ENCODE results near the gene CAMSAP2. TPM values are rescaled to one million over a fixed set of nuclear protein-coding genes. Genes with fewer than 3 reads are reported as not detected.

CAMSAP2 gene
- polyA plus RNA-seq, 1 of the 3 experiments (the other 2 are of a cell fraction) = 5.5 TPM

DNA sequence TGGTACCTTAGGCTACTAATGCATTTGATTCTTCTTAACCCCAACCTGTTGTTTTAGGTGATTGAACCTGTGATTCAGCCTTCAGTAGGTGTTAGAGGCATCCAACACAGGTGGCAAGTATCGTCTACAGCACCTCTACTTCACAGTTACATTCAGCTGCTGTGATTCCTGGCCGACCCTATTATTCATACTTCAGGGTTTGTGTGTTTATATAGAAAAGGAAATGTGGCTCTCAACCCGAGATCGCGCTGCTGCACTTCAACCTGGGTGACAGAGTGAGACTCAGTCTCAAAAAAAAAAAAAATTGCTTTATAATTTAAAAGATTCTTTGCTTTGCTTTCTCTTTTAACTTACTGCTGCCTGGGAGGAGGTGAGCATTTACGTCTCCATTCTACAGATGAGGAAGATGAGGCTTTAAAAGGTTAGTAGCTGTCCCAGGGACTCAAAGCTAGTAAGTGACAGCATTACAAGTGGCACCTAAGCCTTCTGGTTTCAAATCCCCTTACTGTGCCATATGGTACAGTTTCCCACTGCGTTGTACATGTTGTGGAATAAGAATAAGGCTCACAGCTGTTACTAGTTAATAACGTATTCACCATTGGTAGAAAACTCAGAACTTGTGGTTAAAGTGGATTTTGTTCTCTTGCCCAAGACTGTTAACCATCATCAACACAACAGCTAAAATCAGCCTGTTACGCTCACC lies 124.2 kb downstream of the CAMSAP2 start:
- Histone ChIP-seq H3K79me2 (ENCODE audit: insufficient read depth) (no peaks in the 10 kb centered on the region), H3K9me2 (no peaks in the 10 kb centered on the region), H2AFZ (ENCODE audit: low read depth) (no peak overlapping the region), H3K4me1 (ENCODE audit: control insufficient read depth in 1 of 2, insufficient read depth in 2 of 2, low read depth in 1 of 2, low read length in 1 of 2) (peaks cover 0 to 4% of the 10 kb centered on the region in 2 experiments; a peak in 1 of 4 replicates), H3K9me3 (no peaks in the 10 kb centered on the region), H4K20me1 (ENCODE audit: insufficient read depth) (no peaks in the 10 kb centered on the region), H3K4me3 (ENCODE audit: low read depth in 2 of 2, low read length in 1 of 2) (no peak overlapping the region), H3K27me3 (ENCODE audit: insufficient read depth) (no peaks in the 10 kb centered on the region), H3F3A (replicated peaks; ENCODE audit: insufficient read depth) (peaks cover 19% of the 10 kb centered on the region), H3K4me2 (no peak overlapping the region), H3K36me3 (replicated peaks in 1 of 2; ENCODE audit: control insufficient read depth in 1 of 2, insufficient read depth in 2 of 2, low read length in 1 of 2) (peaks cover 47 to 48% of the 10 kb centered on the region in 2 experiments), H3K9ac (no peak overlapping the region), H3K27ac (ENCODE audit: low read depth in 2 of 2, low read length in 1 of 2) (no peak overlapping the region)
- WGBS (ENCODE audit: low lambda C conversion rate) = 96% methylated on average over 9 of the region's 9 CpGs
- DNase-seq = no peak
- no peak for TF ChIP-seq FOXJ3 (CRISPR knock-in tag; IDR thresholded peaks at IDR 0.05)
- TF ChIP-seq POLR2AphosphoS5 (IDR thresholded peaks at IDR 0.05; ENCODE audit: low read depth, low read length) = no peak
- TF ChIP-seq, protein P1, sequence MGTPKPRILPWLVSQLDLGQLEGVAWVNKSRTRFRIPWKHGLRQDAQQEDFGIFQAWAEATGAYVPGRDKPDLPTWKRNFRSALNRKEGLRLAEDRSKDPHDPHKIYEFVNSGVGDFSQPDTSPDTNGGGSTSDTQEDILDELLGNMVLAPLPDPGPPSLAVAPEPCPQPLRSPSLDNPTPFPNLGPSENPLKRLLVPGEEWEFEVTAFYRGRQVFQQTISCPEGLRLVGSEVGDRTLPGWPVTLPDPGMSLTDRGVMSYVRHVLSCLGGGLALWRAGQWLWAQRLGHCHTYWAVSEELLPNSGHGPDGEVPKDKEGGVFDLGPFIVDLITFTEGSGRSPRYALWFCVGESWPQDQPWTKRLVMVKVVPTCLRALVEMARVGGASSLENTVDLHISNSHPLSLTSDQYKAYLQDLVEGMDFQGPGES (IDR thresholded peaks at IDR 0.05; ENCODE audit: low read depth, low read length) = no peak
- no peak for TF ChIP-seq MXI1 (IDR thresholded peaks at IDR 0.05; ENCODE audit: low read depth, low read length)
- TF ChIP-seq, protein P2, sequence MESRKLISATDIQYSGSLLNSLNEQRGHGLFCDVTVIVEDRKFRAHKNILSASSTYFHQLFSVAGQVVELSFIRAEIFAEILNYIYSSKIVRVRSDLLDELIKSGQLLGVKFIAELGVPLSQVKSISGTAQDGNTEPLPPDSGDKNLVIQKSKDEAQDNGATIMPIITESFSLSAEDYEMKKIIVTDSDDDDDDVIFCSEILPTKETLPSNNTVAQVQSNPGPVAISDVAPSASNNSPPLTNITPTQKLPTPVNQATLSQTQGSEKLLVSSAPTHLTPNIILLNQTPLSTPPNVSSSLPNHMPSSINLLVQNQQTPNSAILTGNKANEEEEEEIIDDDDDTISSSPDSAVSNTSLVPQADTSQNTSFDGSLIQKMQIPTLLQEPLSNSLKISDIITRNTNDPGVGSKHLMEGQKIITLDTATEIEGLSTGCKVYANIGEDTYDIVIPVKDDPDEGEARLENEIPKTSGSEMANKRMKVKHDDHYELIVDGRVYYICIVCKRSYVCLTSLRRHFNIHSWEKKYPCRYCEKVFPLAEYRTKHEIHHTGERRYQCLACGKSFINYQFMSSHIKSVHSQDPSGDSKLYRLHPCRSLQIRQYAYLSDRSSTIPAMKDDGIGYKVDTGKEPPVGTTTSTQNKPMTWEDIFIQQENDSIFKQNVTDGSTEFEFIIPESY (IDR thresholded peaks at IDR 0.05; ENCODE audit: borderline replicate concordance, low read depth) = no peak
- no peak for TF ChIP-seq EZH2phosphoT487 (IDR thresholded peaks at IDR 0.05; ENCODE audit: borderline replicate concordance, low read depth)
- no peak for TF ChIP-seq TEAD4 (IDR thresholded peaks at IDR 0.05; ENCODE audit: borderline replicate concordance, insufficient read depth)
- no peak for TF ChIP-seq TAF1 (IDR thresholded peaks at IDR 0.05; ENCODE audit: borderline replicate concordance, low read depth, low read length)
- no peak for TF ChIP-seq MEF2A (IDR thresholded peaks at IDR 0.05; ENCODE audit: borderline replicate concordance, low read depth)
- no peak for TF ChIP-seq JUND (IDR thresholded peaks at IDR 0.05)
- CTCF ChIA-PET = interaction anchor here (0.6 to 1.1 kb wide), 2 partner anchors 240 to 302 kb away, joined by 3 to 4 read pairs; no protein-coding TSS in a partner anchor
- POLR2A ChIA-PET = no interaction called here

DNA sequence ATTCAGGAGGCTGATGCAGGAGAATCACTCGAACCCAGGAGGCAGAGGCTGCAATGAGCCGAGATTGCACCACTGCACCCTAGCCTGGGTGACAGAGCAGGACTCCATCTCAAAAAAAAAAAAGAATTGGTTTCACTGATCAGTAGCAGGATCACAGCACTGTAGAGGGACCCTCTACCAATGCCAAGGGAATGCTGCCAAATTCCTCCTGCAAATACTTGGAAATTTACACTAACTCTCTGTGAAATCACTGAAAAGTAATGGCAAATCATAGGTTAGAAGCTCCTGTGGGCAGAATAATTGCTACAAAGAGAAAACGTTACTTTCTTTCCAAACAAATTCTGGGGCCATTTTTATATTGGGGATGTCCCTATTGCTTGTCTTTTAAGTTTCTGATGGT lies 127.4 kb downstream of the CAMSAP2 start:
- no peak overlapping the region for H3K4me2 ChIP-seq
- WGBS (ENCODE audit: low lambda C conversion rate) = 93% methylated on average over 3 of the region's 3 CpGs
- H3K9me2 ChIP-seq = no peaks in the 10 kb centered on the region
- no peak overlapping the region for H3K27ac ChIP-seq (ENCODE audit: low read depth in 2 of 2, low read length in 1 of 2)
- ChIA-PET CTCF (interaction anchor here (1.3 kb wide), 1 partner anchor 9 kb away, joined by 5 read pairs; no protein-coding TSS in a partner anchor), POLR2A (interaction anchor here (0.7 kb wide), 1 partner anchor 242 kb away, joined by 3 read pairs; no protein-coding TSS in a partner anchor)
- H3K9me3 ChIP-seq = no peaks in the 10 kb centered on the region
- H3K4me3 ChIP-seq (ENCODE audit: low read depth in 2 of 2, low read length in 1 of 2) = no peak overlapping the region
- H4K20me1 ChIP-seq (ENCODE audit: insufficient read depth) = no peaks in the 10 kb centered on the region
- H3K9ac ChIP-seq = no peak overlapping the region
- H3K36me3 ChIP-seq (replicated peaks in 1 of 2; ENCODE audit: control insufficient read depth in 1 of 2, insufficient read depth in 2 of 2, low read length in 1 of 2) = peaks cover 16 to 21% of the 10 kb centered on the region in 2 experiments
- no peaks in the 10 kb centered on the region for H3K79me2 ChIP-seq (ENCODE audit: insufficient read depth)
- H2AFZ ChIP-seq (ENCODE audit: low read depth) = no peak overlapping the region
- peaks cover 0 to 4% of the 10 kb centered on the region in 2 experiments; a peak in 1 of 4 replicates for H3K4me1 ChIP-seq (ENCODE audit: control insufficient read depth in 1 of 2, insufficient read depth in 2 of 2, low read depth in 1 of 2, low read length in 1 of 2)
- peaks cover 10% of the 10 kb centered on the region for H3F3A ChIP-seq (replicated peaks; ENCODE audit: insufficient read depth)
- H3K27me3 ChIP-seq (ENCODE audit: insufficient read depth) = no peaks in the 10 kb centered on the region
- no peak for DNase-seq
- TF ChIP-seq EP300 (IDR thresholded peaks at IDR 0.05; ENCODE audit: borderline replicate concordance in 1 of 2, low read depth in 1 of 2, low read length in 1 of 2) = no peak
- no peak for TF ChIP-seq CHD2 (IDR thresholded peaks at IDR 0.05; ENCODE audit: low read length, partially characterized antibody)
- no peak for TF ChIP-seq GABPA (IDR thresholded peaks at IDR 0.05; ENCODE audit: low read depth)
- TF ChIP-seq, protein P3, sequence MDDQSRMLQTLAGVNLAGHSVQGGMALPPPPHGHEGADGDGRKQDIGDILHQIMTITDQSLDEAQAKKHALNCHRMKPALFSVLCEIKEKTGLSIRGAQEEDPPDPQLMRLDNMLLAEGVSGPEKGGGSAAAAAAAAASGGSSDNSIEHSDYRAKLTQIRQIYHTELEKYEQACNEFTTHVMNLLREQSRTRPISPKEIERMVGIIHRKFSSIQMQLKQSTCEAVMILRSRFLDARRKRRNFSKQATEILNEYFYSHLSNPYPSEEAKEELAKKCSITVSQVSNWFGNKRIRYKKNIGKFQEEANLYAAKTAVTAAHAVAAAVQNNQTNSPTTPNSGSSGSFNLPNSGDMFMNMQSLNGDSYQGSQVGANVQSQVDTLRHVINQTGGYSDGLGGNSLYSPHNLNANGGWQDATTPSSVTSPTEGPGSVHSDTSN (IDR thresholded peaks at IDR 0.05) = no peak
- no peak for TF ChIP-seq TCF12 (IDR thresholded peaks at IDR 0.05)
- no peak for TF ChIP-seq GATA2 (CRISPR knock-in tag; IDR thresholded peaks at IDR 0.05)
- TF ChIP-seq RFX5 (IDR thresholded peaks at IDR 0.05; ENCODE audit: low read length) = no peak
- TF ChIP-seq SIN3A (IDR thresholded peaks at IDR 0.05; ENCODE audit: borderline replicate concordance, low read depth, low read length) = no peak
- TF ChIP-seq NFIC (IDR thresholded peaks at IDR 0.05; ENCODE audit: borderline replicate concordance) = no peak
- TF ChIP-seq, protein P4, sequence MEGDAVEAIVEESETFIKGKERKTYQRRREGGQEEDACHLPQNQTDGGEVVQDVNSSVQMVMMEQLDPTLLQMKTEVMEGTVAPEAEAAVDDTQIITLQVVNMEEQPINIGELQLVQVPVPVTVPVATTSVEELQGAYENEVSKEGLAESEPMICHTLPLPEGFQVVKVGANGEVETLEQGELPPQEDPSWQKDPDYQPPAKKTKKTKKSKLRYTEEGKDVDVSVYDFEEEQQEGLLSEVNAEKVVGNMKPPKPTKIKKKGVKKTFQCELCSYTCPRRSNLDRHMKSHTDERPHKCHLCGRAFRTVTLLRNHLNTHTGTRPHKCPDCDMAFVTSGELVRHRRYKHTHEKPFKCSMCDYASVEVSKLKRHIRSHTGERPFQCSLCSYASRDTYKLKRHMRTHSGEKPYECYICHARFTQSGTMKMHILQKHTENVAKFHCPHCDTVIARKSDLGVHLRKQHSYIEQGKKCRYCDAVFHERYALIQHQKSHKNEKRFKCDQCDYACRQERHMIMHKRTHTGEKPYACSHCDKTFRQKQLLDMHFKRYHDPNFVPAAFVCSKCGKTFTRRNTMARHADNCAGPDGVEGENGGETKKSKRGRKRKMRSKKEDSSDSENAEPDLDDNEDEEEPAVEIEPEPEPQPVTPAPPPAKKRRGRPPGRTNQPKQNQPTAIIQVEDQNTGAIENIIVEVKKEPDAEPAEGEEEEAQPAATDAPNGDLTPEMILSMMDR (IDR thresholded peaks at IDR 0.05) = no peak
- no peak for TF ChIP-seq TAF1 (IDR thresholded peaks at IDR 0.05; ENCODE audit: borderline replicate concordance, low read depth, low read length)
- no peak for TF ChIP-seq EZH2phosphoT487 (IDR thresholded peaks at IDR 0.05; ENCODE audit: borderline replicate concordance, low read depth)
- TF ChIP-seq, protein P5, sequence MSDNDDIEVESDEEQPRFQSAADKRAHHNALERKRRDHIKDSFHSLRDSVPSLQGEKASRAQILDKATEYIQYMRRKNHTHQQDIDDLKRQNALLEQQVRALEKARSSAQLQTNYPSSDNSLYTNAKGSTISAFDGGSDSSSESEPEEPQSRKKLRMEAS (IDR thresholded peaks at IDR 0.05; ENCODE audit: low read depth) = no peak
